HEK293T (cell line): ENCODE results near the gene ZC3H4.

Experiments
- CTCF ChIA-PET: fragments of 350-600 bp; formaldehyde crosslinking; extraction: SDS; loops from one replicate; lab custom pipeline; 2021; ENCODE audit warnings: antibody characterized with exemption, inconsistent platforms; lab: Yijun Ruan, JAX
- POLR2A ChIA-PET: fragments of 350-600 bp; formaldehyde crosslinking; extraction: SDS; loops from one replicate; lab custom pipeline; 2020; ENCODE audit warnings: antibody characterized with exemption, inconsistent platforms; lab: Yijun Ruan, JAX
- DNase-seq: peaks from one replicate; pipeline ENCODE4 v3.0.0; 2012; ENCODE audit warnings: mixed read lengths; ENCODE audit errors: extremely low spot score
- ARNT ChIP-seq: fragments of 450-650 bp; IDR thresholded peaks from 2 replicates; pipeline ENCODE4 v1.6.1; 2017; ENCODE audit warnings: mild to moderate bottlenecking
- BHLHE40 ChIP-seq: fragments of 450-650 bp; IDR thresholded peaks from 2 replicates; pipeline ENCODE4 v1.6.1; 2016; ENCODE audit warnings: mild to moderate bottlenecking, moderate library complexity, borderline replicate concordance
- CTBP1 ChIP-seq: fragments of 450-650 bp; IDR thresholded peaks from 2 replicates; pipeline ENCODE4 v1.6.1; 2016; ENCODE audit warnings: borderline replicate concordance
- ELF4 ChIP-seq: fragments of 450-650 bp; IDR thresholded peaks from 2 replicates; pipeline ENCODE4 v1.6.1; 2017; ENCODE audit warnings: antibody characterized with exemption
- FOXA1 ChIP-seq: fragments of 450-650 bp; IDR thresholded peaks from 2 replicates; pipeline ENCODE4 v1.6.1; 2016; ENCODE audit warnings: mild to moderate bottlenecking
- FOXK2 ChIP-seq: fragments of 450-650 bp; IDR thresholded peaks from 2 replicates; pipeline ENCODE4 v1.6.1; 2016; ENCODE audit warnings: mild to moderate bottlenecking
- FOXM1 ChIP-seq: fragments of 450-650 bp; IDR thresholded peaks from 2 replicates; pipeline ENCODE4 v1.6.1; 2017; ENCODE audit warnings: mild to moderate bottlenecking, borderline replicate concordance
- HDGF ChIP-seq: fragments of 450-650 bp; IDR thresholded peaks from 2 replicates; pipeline ENCODE4 v1.6.1; 2017; ENCODE audit warnings: antibody characterized with exemption, borderline replicate concordance
- L3MBTL2 ChIP-seq: fragments of 450-650 bp; conservative IDR thresholded peaks from 2 replicates; pipeline ENCODE4 v1.6.1; 2016; ENCODE audit warnings: mild to moderate bottlenecking
- LEF1 ChIP-seq: fragments of 450-650 bp; IDR thresholded peaks from 2 replicates; pipeline ENCODE4 v1.6.1; 2017; ENCODE audit warnings: mild to moderate bottlenecking, borderline replicate concordance
- NFRKB ChIP-seq: fragments of 450-650 bp; IDR thresholded peaks from 2 replicates; pipeline ENCODE4 v1.6.1; 2016; ENCODE audit warnings: mild to moderate bottlenecking, moderate library complexity
- SP1 ChIP-seq: fragments of 450-650 bp; IDR thresholded peaks from 2 replicates; pipeline ENCODE4 v1.6.1; 2017
- SUZ12 ChIP-seq: fragments of 450-650 bp; IDR thresholded peaks from 2 replicates; pipeline ENCODE4 v1.6.1; 2016; ENCODE audit warnings: mild to moderate bottlenecking
- TARDBP ChIP-seq: fragments of 450-650 bp; IDR thresholded peaks from 2 replicates; pipeline ENCODE4 v1.6.1; 2016
- ZNF384 ChIP-seq: fragments of 450-650 bp; IDR thresholded peaks from 2 replicates; pipeline ENCODE4 v1.6.1; 2016
- TF ChIP-seq, protein P1 (sequence below): fragments of 450-650 bp; IDR thresholded peaks from 2 replicates; pipeline ENCODE4 v1.6.1; 2016

The ZC3H4 gene

DNA sequence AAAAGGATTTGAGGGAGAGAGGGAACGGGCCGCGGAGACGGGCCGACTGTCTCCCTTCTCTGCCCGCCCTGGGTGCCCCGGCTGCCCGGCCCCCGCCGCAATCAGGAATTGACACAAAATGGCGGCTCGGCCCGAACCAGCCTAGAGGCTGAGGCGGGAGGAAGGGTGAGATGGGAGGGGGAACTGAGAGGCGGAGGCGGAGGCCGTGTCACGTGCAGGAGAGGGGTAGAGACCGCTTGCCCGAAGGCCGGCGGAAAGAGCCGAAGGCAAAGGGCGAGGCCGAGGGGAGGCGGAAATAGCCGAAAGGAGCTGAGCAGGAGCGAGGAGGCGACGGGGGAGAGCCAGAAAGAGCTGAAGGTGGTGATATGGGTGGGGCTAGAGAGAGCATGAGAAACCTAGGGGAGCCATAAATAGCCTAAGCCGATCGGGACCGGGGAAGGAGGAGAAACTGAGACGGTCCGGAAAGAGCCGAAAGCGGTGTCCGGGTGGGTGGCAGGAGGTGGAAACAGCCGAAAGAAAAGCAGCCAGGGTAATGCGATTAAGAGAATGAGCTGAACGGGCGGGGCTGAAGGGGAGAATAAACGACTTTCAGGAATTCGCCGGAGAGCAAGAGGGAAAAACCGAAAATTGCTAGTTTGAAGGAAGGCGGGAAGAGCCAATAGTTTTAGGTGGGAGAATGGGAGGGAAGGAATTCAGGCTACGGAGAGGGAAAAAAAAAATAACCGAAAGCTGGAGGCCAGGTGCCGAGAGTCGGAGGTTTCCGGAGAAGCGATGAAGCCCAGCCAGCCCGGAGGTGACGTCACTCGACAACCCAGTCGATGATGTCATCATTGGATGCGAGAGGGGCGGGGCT, at the start of gene ZC3H4:
TSS of gene ZC3H4 (minus strand) at position 780 of the 853 bp plus-strand sequence. CDS start 1,192 bp downstream, outside the sequence.
- no peak for TF ChIP-seq BHLHE40
- TF ChIP-seq, protein P1, sequence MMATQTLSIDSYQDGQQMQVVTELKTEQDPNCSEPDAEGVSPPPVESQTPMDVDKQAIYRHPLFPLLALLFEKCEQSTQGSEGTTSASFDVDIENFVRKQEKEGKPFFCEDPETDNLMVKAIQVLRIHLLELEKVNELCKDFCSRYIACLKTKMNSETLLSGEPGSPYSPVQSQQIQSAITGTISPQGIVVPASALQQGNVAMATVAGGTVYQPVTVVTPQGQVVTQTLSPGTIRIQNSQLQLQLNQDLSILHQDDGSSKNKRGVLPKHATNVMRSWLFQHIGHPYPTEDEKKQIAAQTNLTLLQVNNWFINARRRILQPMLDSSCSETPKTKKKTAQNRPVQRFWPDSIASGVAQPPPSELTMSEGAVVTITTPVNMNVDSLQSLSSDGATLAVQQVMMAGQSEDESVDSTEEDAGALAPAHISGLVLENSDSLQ = peak; percentile 61; the same call in 1 of the 2 replicates
- peak; percentile 88; the same call in 1 of the 2 replicates for TF ChIP-seq NFRKB
- POLR2A ChIA-PET = interaction anchor here (0.6 to 2.8 kb wide), 39 partner anchors 9 to 333 kb away, joined by 3 to 35 read pairs (median 5); partner anchors contain the start of genes CCDC9, NPAS1, SAE1 and SLC1A5
- CTCF ChIA-PET = interaction anchor here (0.6 to 1.6 kb wide), 10 partner anchors 9 to 1674 kb away, joined by 3 to 8 read pairs (median 4); no protein-coding TSS in a partner anchor
- peak; percentile 95 for DNase-seq

DNA sequence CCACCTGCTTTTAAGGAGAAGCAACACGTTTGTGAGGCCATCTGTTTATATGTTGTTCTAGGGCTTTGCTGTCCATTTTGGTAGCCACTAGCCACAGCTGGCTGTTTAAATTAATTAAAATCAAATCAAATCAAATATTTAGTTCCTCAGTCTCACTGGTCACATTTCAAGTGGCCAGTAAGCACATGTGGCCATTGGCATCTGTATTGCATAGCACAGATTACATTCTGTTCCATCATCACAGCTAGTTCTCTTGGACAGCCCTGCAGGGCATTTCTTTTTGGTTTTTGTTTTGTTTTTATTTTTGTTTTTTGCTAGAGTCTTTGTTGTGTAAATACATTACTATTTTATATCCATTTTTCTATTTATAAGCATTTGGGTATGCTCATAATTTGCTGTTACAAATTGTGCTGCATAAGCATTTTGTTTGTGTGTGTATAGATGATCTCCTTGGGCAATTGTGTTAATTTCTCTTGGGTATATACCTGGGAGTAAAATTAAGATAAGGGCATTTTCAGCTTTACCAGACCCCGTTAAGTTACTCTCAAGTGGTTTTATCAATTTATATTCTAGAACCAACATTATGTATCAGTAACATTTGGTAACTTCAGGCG, 48.4 kb upstream of the ZC3H4 start:
- CTCF ChIA-PET = interaction anchor here (0.6 kb wide), 1 partner anchor 379 kb away, joined by 3 read pairs; no protein-coding TSS in a partner anchor
- no peak for DNase-seq
- POLR2A ChIA-PET = no interaction called here
- TF ChIP-seq TARDBP = no peak
- TF ChIP-seq NFRKB = no peak
- TF ChIP-seq, protein P1 = no peak
- TF ChIP-seq BHLHE40 = no peak
- no peak for TF ChIP-seq ARNT
- no peak for TF ChIP-seq SUZ12
- TF ChIP-seq ELF4 = no peak

DNA sequence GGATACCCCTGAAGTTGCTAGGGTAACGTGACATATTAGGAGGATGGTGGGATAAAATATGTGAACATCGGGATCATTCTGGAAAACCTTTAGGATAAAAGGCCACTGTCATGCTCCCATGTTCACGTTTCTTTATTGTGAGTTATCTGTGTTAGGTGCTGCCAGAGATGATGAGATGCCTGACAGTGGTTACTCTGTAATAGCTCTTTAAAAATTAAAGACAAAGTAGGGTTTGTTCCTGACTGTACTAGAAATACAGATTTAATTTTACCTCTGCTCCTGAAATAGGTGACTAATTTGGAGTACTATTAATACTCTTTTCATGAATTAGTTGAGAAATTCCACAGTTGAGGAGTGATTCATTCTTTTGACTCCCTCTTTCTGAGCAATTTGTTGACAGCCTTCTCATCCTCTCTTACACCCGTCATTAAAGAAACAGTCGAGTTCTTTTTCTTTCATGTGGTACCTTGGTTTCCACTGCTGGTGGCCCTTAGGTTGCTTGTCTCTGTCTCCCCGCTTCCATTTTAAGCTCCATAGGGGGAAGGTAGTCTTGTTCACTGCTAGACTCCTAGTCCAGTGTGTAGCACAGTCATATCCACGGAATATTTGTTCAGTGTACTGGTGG, 45.4 kb upstream of the ZC3H4 start:
- CTCF ChIA-PET = interaction anchor here (0.7 to 1.2 kb wide), 2 partner anchors 85 to 96 kb away, joined by 3 read pairs; no protein-coding TSS in a partner anchor
- POLR2A ChIA-PET = interaction anchor here (0.8 to 1.3 kb wide), 2 partner anchors 9 to 85 kb away, joined by 3 to 4 read pairs; no protein-coding TSS in a partner anchor
- no peak for TF ChIP-seq FOXM1
- TF ChIP-seq, protein P1 = no peak
- TF ChIP-seq SP1 = no peak
- TF ChIP-seq CTBP1 = no peak
- no peak for TF ChIP-seq HDGF
- TF ChIP-seq FOXA1 = no peak
- TF ChIP-seq ELF4 = no peak
- no peak for TF ChIP-seq BHLHE40
- TF ChIP-seq SUZ12 = no peak
- no peak for TF ChIP-seq TARDBP
- TF ChIP-seq NFRKB = no peak
- no peak for DNase-seq

DNA sequence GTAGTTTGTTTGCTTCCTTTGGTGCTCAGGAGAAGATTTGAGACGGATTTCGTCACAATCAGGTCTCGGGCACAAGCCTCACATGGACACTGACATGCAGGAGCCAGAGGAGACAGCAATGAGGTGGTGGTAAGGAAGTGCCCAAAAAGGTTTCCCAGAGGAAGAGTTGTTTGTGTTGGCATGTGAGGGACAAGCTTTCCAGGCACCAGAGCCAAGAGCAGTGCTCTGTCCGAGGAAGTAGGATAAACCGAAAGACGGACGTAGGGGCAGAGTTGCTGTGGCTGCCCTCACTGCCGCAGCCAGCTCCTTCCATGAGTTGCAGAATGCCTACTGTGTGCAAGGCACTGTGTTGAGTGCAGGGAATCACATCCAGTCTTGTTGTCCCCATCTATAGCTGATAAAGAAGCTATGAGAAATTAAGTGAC, 44.8 kb upstream of the ZC3H4 start:
- no peak for DNase-seq
- ChIA-PET CTCF (interaction anchor here (1.2 kb wide), 1 partner anchor 86 kb away, joined by 3 read pairs; no protein-coding TSS in a partner anchor), POLR2A (interaction anchor here (0.8 to 1.6 kb wide), 3 partner anchors 9 to 86 kb away, joined by 3 to 4 read pairs (median 4); partner anchors contain the start of gene ZC3H4)
- TF ChIP-seq SP1 = no peak
- TF ChIP-seq BHLHE40 = no peak
- TF ChIP-seq ELF4 = no peak
- no peak for TF ChIP-seq HDGF
- no peak for TF ChIP-seq LEF1
- TF ChIP-seq CTBP1 = no peak
- no peak for TF ChIP-seq FOXM1

DNA sequence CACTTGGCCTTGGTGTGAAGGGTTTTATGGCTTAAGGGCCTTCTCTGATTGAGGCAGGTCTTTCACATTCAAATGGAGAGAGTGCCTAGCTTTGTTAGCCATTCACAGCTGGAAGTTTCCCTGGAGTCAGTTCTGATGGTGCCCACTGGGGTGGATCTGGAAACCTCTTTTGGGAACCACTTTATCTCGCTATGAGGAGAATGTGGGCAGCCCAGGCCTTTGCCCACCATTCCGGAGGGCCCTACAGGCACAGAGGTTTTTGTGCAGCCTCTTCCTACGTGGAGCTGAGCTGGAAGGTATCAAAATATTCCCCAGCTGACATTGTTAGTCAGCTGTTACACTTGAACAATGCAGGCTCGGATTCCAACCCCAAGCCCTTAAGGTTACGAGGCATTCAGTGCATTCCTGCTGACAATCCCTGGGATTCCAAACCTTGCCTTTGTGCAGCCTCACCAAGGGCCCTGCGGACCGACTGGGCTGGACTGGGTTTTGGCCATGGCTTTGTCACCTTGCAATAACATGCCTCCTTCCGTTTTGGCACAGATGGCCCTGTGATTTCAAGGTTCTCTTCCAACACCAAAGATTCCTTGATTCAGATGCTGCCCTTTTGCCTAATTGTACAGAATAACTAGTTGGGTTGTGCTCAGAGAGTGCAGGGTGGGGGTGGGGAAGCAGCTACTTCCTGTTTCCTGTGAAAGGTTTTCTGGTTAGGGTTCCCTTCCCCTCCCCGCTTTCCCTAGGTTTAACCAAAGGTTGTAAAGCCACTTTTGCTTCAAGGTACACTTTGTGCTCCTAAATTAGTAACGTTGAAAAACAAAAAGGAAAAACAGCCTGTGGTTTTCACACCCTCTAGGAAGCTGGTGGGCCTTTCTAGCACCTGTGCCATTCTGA, 44.1 kb upstream of the ZC3H4 start:
- TF ChIP-seq FOXA1 (no peak), ELF4 (no peak), SP1 (no peak), ARNT (no peak), FOXK2 (no peak), L3MBTL2 (no peak), ZNF384 (no peak), HDGF (no peak), FOXM1 (no peak), TARDBP (no peak), NFRKB (no peak), BHLHE40 (no peak), LEF1 (no peak), CTBP1 (no peak), SUZ12 (no peak)
- TF ChIP-seq, protein P1 = no peak
- ChIA-PET CTCF (no interaction called here), POLR2A (interaction anchor here (0.8 to 1.6 kb wide), 3 partner anchors 10 to 86 kb away, joined by 3 to 4 read pairs (median 4); partner anchors contain the start of gene ZC3H4)
- DNase-seq = no peak
